ENCODE data around the gene GLT8D1.
A peak's percentile ranks its signal among the peaks of the same experiment; 100 is the strongest.
"Not testable (repeated sequence)": the region's sequence is repeated elsewhere in the genome, so short reads cannot be mapped to it uniquely, and the experiment has no call there.

GLT8D1 gene

GRCh38 chr3:52739730-52740129 is 34.1 kb upstream of the GLT8D1 start:
- no peak for DNase-seq (ENCODE audit: low read depth)
- TF ChIP-seq CTCF (IDR thresholded peaks at IDR 0.05; ENCODE audit: low read depth, low read length, missing control alignments), result no peak
- no peak overlapping the region for H3K4me3 ChIP-seq (ENCODE audit: low read depth, low read length)

- H3K4me3 ChIP-seq (ENCODE audit: low read depth, low read length), result no peak overlapping the region
- TF ChIP-seq CTCF (IDR thresholded peaks at IDR 0.05; ENCODE audit: low read depth, low read length, missing control alignments), result no peak
- no peak for DNase-seq (ENCODE audit: low read depth)
Observed at GRCh38 chr3:52733256-52733891, 27.8 kb upstream of the GLT8D1 start.

- no peak overlapping the region for H3K4me3 ChIP-seq (ENCODE audit: low read depth, low read length)
- no peak for TF ChIP-seq CTCF (IDR thresholded peaks at IDR 0.05; ENCODE audit: low read depth, low read length, missing control alignments)
Observed at GRCh38 chr3:52731590-52731989, 26.0 kb upstream of the GLT8D1 start.

GRCh38 chr3:52730681-52731080 is 25.1 kb upstream of the GLT8D1 start:
- DNase-seq (ENCODE audit: low read depth), result peak; percentile 37
- no peak overlapping the region for H3K4me3 ChIP-seq (ENCODE audit: low read depth, low read length)
- no peak for TF ChIP-seq CTCF (IDR thresholded peaks at IDR 0.05; ENCODE audit: low read depth, low read length, missing control alignments)

More at GRCh38 chr3:52731590-52731989, 26.0 kb upstream of the GLT8D1 start:
- DNase-seq (ENCODE audit: low read depth), result no peak

- not testable (repeated sequence) for DNase-seq (ENCODE audit: low read depth)
Observed at GRCh38 chr3:52728753-52729152, 23.2 kb upstream of the GLT8D1 start.

GRCh38 chr3:52724511-52724910 is 18.9 kb upstream of the GLT8D1 start:
- H3K4me3 ChIP-seq (ENCODE audit: low read depth, low read length), result no peak overlapping the region
- no peak for TF ChIP-seq CTCF (IDR thresholded peaks at IDR 0.05; ENCODE audit: low read depth, low read length, missing control alignments)
- no peak for DNase-seq (ENCODE audit: low read depth)

More at GRCh38 chr3:52728753-52729152, 23.2 kb upstream of the GLT8D1 start:
- H3K4me3 ChIP-seq (ENCODE audit: low read depth, low read length), result not testable (repeated sequence)

- no peak for TF ChIP-seq CTCF (IDR thresholded peaks at IDR 0.05; ENCODE audit: low read depth, low read length, missing control alignments)
- H3K4me3 ChIP-seq (ENCODE audit: low read depth, low read length), result no peak overlapping the region
- DNase-seq (ENCODE audit: low read depth), result no peak
Observed at GRCh38 chr3:52723935-52724334, 18.3 kb upstream of the GLT8D1 start.
